ENCODE measurements around the gene CD74.
"Not testable (repeated sequence)": the region's sequence is repeated elsewhere in the genome, so short reads cannot be mapped to it uniquely, and the experiment has no call there.

DNA sequence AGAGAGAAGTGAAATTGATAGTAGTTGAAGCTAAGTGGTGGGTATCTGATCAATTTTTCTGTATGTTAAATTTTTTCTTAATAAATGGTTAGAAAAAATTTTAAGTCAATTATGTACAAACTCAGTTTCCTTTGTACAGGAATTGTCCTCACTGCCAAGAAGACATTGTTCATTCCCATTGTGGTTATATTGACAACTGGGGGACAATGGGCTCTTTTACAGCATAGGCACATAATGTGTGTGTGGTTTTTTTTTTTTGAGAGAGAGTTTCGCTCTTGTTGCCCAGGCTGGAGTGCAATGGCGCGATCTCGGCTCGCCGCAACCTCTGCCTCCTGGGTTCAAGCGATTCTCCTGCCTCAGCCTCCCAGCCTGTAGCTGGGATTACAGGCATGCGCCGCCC lies 13.5 kb upstream of the CD74 start:
- TF ChIP-seq, protein P1, sequence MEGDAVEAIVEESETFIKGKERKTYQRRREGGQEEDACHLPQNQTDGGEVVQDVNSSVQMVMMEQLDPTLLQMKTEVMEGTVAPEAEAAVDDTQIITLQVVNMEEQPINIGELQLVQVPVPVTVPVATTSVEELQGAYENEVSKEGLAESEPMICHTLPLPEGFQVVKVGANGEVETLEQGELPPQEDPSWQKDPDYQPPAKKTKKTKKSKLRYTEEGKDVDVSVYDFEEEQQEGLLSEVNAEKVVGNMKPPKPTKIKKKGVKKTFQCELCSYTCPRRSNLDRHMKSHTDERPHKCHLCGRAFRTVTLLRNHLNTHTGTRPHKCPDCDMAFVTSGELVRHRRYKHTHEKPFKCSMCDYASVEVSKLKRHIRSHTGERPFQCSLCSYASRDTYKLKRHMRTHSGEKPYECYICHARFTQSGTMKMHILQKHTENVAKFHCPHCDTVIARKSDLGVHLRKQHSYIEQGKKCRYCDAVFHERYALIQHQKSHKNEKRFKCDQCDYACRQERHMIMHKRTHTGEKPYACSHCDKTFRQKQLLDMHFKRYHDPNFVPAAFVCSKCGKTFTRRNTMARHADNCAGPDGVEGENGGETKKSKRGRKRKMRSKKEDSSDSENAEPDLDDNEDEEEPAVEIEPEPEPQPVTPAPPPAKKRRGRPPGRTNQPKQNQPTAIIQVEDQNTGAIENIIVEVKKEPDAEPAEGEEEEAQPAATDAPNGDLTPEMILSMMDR (IDR thresholded peaks at IDR 0.05; ENCODE audit: poor library complexity, severe bottlenecking) = not testable (repeated sequence)
- TF ChIP-seq TAF1 (IDR thresholded peaks at IDR 0.05; ENCODE audit: low read depth); POLR2AphosphoS5 (IDR thresholded peaks at IDR 0.05): not testable (repeated sequence)
- TF ChIP-seq, protein P2, sequence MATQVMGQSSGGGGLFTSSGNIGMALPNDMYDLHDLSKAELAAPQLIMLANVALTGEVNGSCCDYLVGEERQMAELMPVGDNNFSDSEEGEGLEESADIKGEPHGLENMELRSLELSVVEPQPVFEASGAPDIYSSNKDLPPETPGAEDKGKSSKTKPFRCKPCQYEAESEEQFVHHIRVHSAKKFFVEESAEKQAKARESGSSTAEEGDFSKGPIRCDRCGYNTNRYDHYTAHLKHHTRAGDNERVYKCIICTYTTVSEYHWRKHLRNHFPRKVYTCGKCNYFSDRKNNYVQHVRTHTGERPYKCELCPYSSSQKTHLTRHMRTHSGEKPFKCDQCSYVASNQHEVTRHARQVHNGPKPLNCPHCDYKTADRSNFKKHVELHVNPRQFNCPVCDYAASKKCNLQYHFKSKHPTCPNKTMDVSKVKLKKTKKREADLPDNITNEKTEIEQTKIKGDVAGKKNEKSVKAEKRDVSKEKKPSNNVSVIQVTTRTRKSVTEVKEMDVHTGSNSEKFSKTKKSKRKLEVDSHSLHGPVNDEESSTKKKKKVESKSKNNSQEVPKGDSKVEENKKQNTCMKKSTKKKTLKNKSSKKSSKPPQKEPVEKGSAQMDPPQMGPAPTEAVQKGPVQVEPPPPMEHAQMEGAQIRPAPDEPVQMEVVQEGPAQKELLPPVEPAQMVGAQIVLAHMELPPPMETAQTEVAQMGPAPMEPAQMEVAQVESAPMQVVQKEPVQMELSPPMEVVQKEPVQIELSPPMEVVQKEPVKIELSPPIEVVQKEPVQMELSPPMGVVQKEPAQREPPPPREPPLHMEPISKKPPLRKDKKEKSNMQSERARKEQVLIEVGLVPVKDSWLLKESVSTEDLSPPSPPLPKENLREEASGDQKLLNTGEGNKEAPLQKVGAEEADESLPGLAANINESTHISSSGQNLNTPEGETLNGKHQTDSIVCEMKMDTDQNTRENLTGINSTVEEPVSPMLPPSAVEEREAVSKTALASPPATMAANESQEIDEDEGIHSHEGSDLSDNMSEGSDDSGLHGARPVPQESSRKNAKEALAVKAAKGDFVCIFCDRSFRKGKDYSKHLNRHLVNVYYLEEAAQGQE (IDR thresholded peaks at IDR 0.05; ENCODE audit: borderline replicate concordance) = not testable (repeated sequence)

All from neural cell (in vitro differentiated cells).